BLaER1 treated with 17β-estradiol and CSF1 and Interleukin-3, amounts not matched to agents 10 nM and 100 nM (cell line): Measurements from ENCODE around the gene DAPP1.
"Not testable (repeated sequence)": the region's sequence is repeated elsewhere in the genome, so short reads cannot be mapped to it uniquely, and the experiment has no call there.

Experiments used
- H3K27ac ChIP-seq, 11 experiments: shearing (Covaris generic); formaldehyde crosslinking; 2 replicates each; pipeline ENCODE4 v1.8.1; 2022
- H3K27me3 ChIP-seq, 11 experiments: shearing (Covaris generic); formaldehyde crosslinking; 2 replicates each; pipeline ENCODE4 v1.8.1; 2022
- H3K36me3 ChIP-seq, 11 experiments: shearing (Covaris generic); formaldehyde crosslinking; 2 replicates each; pipeline ENCODE4 v1.8.1; 2022
- H3K4me1 ChIP-seq, 10 experiments: shearing (Covaris generic); formaldehyde crosslinking; 2 replicates each; pipeline ENCODE4 v1.8.1; 2022
- H3K4me2 ChIP-seq, 11 experiments: shearing (Covaris generic); formaldehyde crosslinking; 2 replicates each; pipeline ENCODE4 v1.8.1; 2022
- H3K4me3 ChIP-seq, 10 experiments: shearing (Covaris generic); formaldehyde crosslinking; 2 replicates each; pipeline ENCODE4 v1.8.1; 2022
- H3K9ac ChIP-seq, 11 experiments: shearing (Covaris generic); formaldehyde crosslinking; 2 replicates each; pipeline ENCODE4 v1.8.1; 2022
- H3K9me3 ChIP-seq, 11 experiments: shearing (Covaris generic); formaldehyde crosslinking; replicated peaks in 1 of 11; 2 replicates each; pipeline ENCODE4 v1.8.1; 2022
- H4K20me1 ChIP-seq, 11 experiments: shearing (Covaris generic); formaldehyde crosslinking; 2 replicates each; pipeline ENCODE4 v1.8.1; 2022
- Cebpa-rat ChIP-seq, 11 experiments: shearing (Covaris generic); IDR thresholded peaks; 2 replicates each; pipeline ENCODE4 v1.8.1; 2022

DAPP1 gene

DNA sequence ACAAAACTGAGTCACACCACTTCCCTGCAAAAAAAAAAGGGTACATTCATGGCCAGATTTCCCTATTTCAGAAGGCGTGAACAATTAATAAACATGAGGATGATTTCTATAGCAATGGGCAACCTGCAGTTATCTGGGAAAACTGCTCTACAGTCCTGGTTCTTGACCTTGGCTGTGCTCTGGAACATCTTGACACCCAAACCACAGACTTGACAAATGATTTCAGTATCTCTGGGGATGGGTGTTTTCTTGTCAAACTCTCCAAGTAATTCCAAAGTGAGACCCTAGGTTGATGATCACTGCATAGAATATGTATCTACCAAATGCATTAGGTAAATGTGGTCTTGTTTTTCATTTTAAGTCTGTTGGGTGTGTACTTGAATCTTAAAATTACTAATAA lies 2.0 kb downstream of the DAPP1 start:
- H3K36me3 ChIP-seq = peaks cover 0 to 3% (median 0%) of the 10 kb centered on the region in 11 experiments; a peak in 1 of 22 replicates
- no peaks in the 10 kb centered on the region for H3K9me3 ChIP-seq
- H3K4me2 ChIP-seq = peak overlapping the region in 4 of 11 experiments; percentile 76 to 95 (median 90); a peak in 7 of 22 replicates
- H3K9ac ChIP-seq = no peak overlapping the region
- TF ChIP-seq Cebpa-rat (IDR thresholded peaks at IDR 0.05) = no peak
- H3K27ac ChIP-seq = no peak overlapping the region
- peaks cover 0 to 18% (median 0%) of the 10 kb centered on the region in 11 experiments; a peak in 2 of 22 replicates for H4K20me1 ChIP-seq
- H3K27me3 ChIP-seq = no peaks in the 10 kb centered on the region
- H3K4me3 ChIP-seq = peak overlapping the region in 3 of 10 experiments; percentile 59 to 68 (median 66); a peak in 4 of 20 replicates
- H3K4me1 ChIP-seq = peaks cover 33 to 86% (median 43%) of the 10 kb centered on the region in 10 experiments

DNA sequence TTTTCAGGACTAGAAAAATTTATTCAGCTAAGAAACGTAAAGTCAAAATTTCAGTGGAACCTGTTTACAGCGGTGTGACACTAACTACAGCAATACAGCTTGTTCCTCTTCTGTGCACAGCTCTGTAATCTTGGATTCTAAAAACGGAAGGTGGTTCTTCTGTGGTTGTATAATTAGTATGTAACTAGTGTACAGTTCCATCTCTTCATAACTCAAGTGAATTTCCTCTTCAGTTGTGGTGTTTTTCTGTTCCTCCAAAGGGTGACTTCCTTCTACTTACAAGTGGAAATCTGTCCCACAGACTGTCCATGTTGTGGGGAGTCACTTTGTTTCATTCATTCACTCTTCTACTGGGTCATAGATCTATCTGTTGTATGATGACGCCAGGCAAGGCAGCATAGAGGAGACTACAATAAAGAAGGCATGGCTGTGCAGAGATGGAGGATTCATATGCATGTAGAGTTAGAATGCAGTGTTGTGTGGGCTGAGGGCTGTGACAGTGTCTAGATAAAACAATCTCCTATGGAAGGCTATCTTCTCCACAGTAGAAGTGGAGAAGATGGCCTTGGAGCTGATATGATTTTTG lies 5.4 kb downstream of the DAPP1 start:
- peak overlapping the region in 3 of 11 experiments; percentile 13 to 37 (median 16); a peak in 5 of 22 replicates for H3K27ac ChIP-seq
- TF ChIP-seq Cebpa-rat (IDR thresholded peaks at IDR 0.05) = no peak
- H3K36me3 ChIP-seq = peaks cover 0 to 27% (median 0%) of the 10 kb centered on the region in 11 experiments; a peak in 2 of 22 replicates
- H3K4me2 ChIP-seq = peak overlapping the region; percentile 50 to 93 (median 68)
- peaks cover 0 to 48% (median 0%) of the 10 kb centered on the region in 11 experiments; a peak in 2 of 22 replicates for H4K20me1 ChIP-seq
- no peaks in the 10 kb centered on the region for H3K27me3 ChIP-seq
- H3K4me1 ChIP-seq = peaks cover 23 to 79% (median 28%) of the 10 kb centered on the region in 10 experiments
- H3K9me3 ChIP-seq = no peaks in the 10 kb centered on the region
- no peak overlapping the region; a peak in 1 of 20 replicates for H3K4me3 ChIP-seq
- H3K9ac ChIP-seq = no peak overlapping the region

DNA sequence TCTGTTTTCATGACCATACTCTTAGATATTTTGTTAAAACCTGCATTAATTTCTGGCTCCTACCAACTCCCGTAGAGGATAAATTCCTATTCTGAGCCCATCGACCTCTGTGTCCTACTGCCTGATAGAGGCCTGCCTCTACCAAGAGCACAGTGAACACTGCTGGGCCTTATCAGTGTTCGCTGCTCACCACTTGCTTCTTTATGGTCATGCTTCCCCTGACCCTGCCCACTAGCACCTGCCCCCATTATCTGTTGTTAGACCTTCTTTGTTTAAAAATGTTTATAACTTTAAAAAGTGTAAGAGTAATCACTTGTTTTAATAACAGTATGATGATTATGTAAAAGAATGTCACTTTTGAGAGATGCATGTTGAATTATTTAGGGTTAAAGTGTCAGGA lies 6.1 kb downstream of the DAPP1 start:
- no peak for TF ChIP-seq Cebpa-rat (IDR thresholded peaks at IDR 0.05)
- H3K9ac ChIP-seq = no peak overlapping the region
- H4K20me1 ChIP-seq = peaks cover 0 to 54% (median 0%) of the 10 kb centered on the region in 11 experiments; a peak in 3 of 22 replicates
- H3K4me3 ChIP-seq = no peak overlapping the region
- H3K27ac ChIP-seq = peak overlapping the region in 2 of 11 experiments; percentile 2 to 16; a peak in 3 of 22 replicates
- peaks cover 0 to 27% (median 0%) of the 10 kb centered on the region in 11 experiments; a peak in 2 of 22 replicates for H3K36me3 ChIP-seq
- H3K4me2 ChIP-seq = peak overlapping the region in 10 of 11 experiments; percentile 50 to 93 (median 68); a peak in 16 of 22 replicates
- no peaks in the 10 kb centered on the region for H3K9me3 ChIP-seq
- H3K4me1 ChIP-seq = peaks cover 16 to 82% (median 21%) of the 10 kb centered on the region in 10 experiments
- no peaks in the 10 kb centered on the region for H3K27me3 ChIP-seq

DNA sequence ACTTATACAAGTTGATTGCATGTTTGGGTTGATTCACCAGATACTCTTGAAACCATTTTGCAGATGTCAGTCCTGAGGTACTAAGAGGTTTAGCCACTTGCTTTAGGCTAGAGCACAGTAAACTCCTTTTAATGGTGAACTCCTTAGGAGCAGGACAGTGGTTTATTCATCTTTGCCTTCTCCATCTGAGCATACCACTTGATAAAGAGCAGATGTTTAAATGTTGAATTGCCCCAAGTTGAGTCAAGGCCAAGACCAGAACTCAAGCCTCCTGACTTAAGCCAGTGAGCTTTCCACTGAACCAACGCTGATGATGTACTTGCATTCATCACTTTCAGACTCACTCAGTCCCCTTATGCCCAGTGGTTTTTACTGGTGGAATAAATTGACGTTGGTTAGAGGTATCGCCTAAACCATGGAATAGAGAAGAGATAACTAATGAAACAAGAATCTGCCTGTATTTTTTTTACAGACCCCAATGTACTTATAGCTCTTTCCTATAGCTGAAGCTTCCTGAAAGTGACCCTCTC lies 7.5 kb downstream of the DAPP1 start:
- Histone ChIP-seq H3K36me3 (peaks cover 0 to 27% (median 0%) of the 10 kb centered on the region in 11 experiments; a peak in 2 of 22 replicates), H4K20me1 (peaks cover 0 to 66% (median 0%) of the 10 kb centered on the region in 11 experiments; a peak in 3 of 22 replicates), H3K27me3 (no peaks in the 10 kb centered on the region), H3K4me3 (no peak overlapping the region), H3K4me2 (peak overlapping the region in 3 of 11 experiments; percentile 62 to 79 (median 70); a peak in 6 of 22 replicates), H3K27ac (no peak overlapping the region), H3K9ac (no peak overlapping the region), H3K4me1 (peaks cover 16 to 71% (median 20%) of the 10 kb centered on the region in 10 experiments), H3K9me3 (no peaks in the 10 kb centered on the region)
- TF ChIP-seq Cebpa-rat (IDR thresholded peaks at IDR 0.05) = no peak

DNA sequence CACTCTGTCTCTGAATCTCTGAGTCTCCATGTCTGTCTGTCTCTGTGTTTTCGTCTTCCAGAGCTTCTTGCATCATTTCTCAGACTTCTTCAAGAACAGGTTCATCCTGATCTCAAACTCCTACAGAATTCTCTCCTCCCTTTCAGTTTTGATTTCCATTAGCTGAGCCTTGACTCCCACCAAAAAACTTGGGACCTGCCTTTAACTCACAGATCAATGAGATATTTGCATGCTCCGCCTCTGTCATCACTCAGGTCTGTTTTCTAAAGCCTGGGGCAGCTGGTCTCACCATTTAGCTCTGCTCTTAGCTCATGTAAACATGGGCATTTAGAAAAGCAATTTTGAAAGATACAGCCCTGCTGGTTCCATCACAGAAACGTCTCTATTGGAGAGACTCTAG lies 8.6 kb downstream of the DAPP1 start:
- Histone ChIP-seq H3K27ac (no peak overlapping the region), H3K4me2 (no peak overlapping the region), H3K27me3 (no peaks in the 10 kb centered on the region), H4K20me1 (peaks cover 0 to 76% (median 0%) of the 10 kb centered on the region in 11 experiments; a peak in 3 of 22 replicates), H3K4me3 (no peak overlapping the region), H3K9ac (no peak overlapping the region), H3K9me3 (no peaks in the 10 kb centered on the region), H3K4me1 (peaks cover 16 to 60% (median 20%) of the 10 kb centered on the region in 10 experiments), H3K36me3 (peaks cover 0 to 27% (median 0%) of the 10 kb centered on the region in 11 experiments; a peak in 2 of 22 replicates)
- TF ChIP-seq Cebpa-rat (IDR thresholded peaks at IDR 0.05) = no peak

DNA sequence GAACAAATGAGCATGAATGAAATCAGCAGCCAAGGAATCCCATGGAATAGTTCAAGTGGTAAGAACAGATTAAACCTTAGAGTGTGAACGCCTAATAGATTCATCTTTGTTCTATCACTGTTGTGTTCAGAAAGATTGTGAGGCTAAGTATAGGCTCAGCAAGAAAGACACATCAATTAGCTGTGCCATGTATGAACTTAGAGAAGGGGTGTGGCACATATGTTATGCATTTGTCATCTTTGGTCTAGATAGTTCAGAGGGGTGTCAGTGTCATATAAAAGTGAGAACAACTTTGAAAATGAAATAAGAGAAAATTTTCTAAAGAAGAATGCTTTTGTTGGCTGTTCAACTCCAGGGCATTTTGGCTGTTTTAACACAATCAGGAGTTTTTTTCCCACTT lies 9.4 kb downstream of the DAPP1 start:
- no peak overlapping the region for H3K4me3 ChIP-seq
- no peak overlapping the region for H3K4me2 ChIP-seq
- H3K9ac ChIP-seq = no peak overlapping the region
- no peak for TF ChIP-seq Cebpa-rat (IDR thresholded peaks at IDR 0.05)
- H3K4me1 ChIP-seq = peaks cover 15 to 52% (median 18%) of the 10 kb centered on the region in 10 experiments
- H3K27me3 ChIP-seq = no peaks in the 10 kb centered on the region
- no peak overlapping the region for H3K27ac ChIP-seq
- no peaks in the 10 kb centered on the region for H3K9me3 ChIP-seq
- peaks cover 0 to 78% (median 0%) of the 10 kb centered on the region in 11 experiments; a peak in 3 of 22 replicates for H4K20me1 ChIP-seq
- peaks cover 0 to 23% (median 0%) of the 10 kb centered on the region in 11 experiments; a peak in 2 of 22 replicates for H3K36me3 ChIP-seq

DNA sequence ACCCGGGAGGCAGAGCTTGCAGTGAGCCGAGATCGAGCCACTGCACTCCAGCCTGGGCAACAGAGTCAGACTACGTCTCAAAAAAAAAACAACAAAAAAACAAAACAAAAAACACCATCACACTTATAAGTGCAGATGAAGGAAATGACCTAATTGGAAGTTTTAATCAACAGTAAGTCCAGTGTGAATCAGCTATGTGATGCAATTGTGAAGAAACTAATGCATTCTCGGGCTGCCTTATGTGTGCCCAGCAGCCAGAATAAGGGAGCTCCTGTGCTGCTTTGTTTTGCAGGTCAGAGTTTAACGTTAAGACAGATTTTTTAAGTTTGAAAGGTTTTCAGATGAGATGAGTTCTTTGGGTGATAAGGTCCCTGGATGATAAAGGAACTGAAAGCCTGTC lies 10.8 kb downstream of the DAPP1 start:
- H3K4me3 ChIP-seq = no peak overlapping the region
- H3K27me3 ChIP-seq = no peaks in the 10 kb centered on the region
- no peak overlapping the region for H3K27ac ChIP-seq
- TF ChIP-seq Cebpa-rat (IDR thresholded peaks at IDR 0.05) = no peak
- H3K36me3 ChIP-seq = peaks cover 0 to 23% (median 0%) of the 10 kb centered on the region in 11 experiments; a peak in 2 of 22 replicates
- H3K9ac ChIP-seq = no peak overlapping the region
- H4K20me1 ChIP-seq = peaks cover 0 to 79% (median 0%) of the 10 kb centered on the region in 11 experiments; a peak in 4 of 22 replicates
- H3K4me1 ChIP-seq = peaks cover under 1 to 45% (median 3%) of the 10 kb centered on the region in 10 experiments; a peak in 17 of 20 replicates
- peak overlapping the region in 2 of 11 experiments; percentile 19 to 20; a peak in 2 of 22 replicates for H3K4me2 ChIP-seq
- H3K9me3 ChIP-seq = no peaks in the 10 kb centered on the region

DNA sequence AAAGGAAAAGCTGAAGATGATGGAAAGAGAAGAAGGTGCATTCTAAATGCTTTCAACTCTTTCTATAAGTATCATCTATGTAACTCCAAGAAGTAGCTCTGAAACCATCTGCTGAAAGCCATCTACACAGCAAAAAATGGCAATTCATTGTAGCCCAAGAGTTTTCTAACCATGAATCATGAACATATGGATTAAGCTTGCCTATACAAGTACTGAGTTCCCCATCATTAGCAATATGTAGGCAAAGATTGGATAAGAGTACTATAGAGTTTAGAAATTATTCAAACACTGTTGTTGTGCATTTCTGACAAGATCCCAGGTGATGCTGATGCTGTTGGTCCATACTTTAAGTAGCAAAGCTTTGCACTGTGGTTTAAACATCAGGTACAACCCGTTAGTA lies 11.2 kb downstream of the DAPP1 start:
- no peak overlapping the region for H3K27ac ChIP-seq
- H3K27me3 ChIP-seq = no peaks in the 10 kb centered on the region
- H3K4me3 ChIP-seq = no peak overlapping the region
- no peak overlapping the region for H3K9ac ChIP-seq
- no peak for TF ChIP-seq Cebpa-rat (IDR thresholded peaks at IDR 0.05)
- peaks cover 0 to 45% (median 0%) of the 10 kb centered on the region in 10 experiments; a peak in 8 of 20 replicates for H3K4me1 ChIP-seq
- peak overlapping the region in 2 of 11 experiments; percentile 19 to 20; a peak in 2 of 22 replicates for H3K4me2 ChIP-seq
- peaks cover 0 to 80% (median 0%) of the 10 kb centered on the region in 11 experiments; a peak in 4 of 22 replicates for H4K20me1 ChIP-seq
- H3K36me3 ChIP-seq = peaks cover 0 to 23% (median 0%) of the 10 kb centered on the region in 11 experiments; a peak in 2 of 22 replicates
- H3K9me3 ChIP-seq = no peaks in the 10 kb centered on the region

DNA sequence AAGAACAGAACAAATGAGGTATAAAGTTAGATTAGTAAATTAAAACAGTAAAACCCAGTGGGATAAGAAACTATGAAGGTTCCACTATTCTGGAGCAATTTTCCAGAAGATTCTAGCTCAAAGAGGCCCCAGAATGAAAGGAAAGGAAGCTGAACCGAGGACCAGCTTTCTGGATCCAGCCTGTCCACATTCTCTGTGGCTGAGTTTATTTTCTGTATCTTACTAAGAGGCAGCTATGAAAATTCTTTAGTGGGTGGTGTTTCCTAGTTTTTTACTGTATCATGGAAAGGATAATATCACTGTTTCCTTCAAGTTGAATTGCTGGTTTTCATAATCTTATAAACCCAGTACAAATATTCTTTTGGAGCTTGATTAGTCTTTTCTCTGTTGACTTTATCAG lies 11.8 kb downstream of the DAPP1 start:
- Histone ChIP-seq H3K4me3 (no peak overlapping the region), H3K4me2 (no peak overlapping the region), H3K9me3 (no peaks in the 10 kb centered on the region), H4K20me1 (peaks cover 0 to 86% (median 0%) of the 10 kb centered on the region in 11 experiments; a peak in 4 of 22 replicates), H3K27ac (no peak overlapping the region), H3K27me3 (no peaks in the 10 kb centered on the region), H3K9ac (no peak overlapping the region), H3K4me1 (peaks cover 0 to 40% (median 0%) of the 10 kb centered on the region in 10 experiments; a peak in 6 of 20 replicates), H3K36me3 (peaks cover 0 to 23% (median 0%) of the 10 kb centered on the region in 11 experiments; a peak in 2 of 22 replicates)
- no peak for TF ChIP-seq Cebpa-rat (IDR thresholded peaks at IDR 0.05)

DNA sequence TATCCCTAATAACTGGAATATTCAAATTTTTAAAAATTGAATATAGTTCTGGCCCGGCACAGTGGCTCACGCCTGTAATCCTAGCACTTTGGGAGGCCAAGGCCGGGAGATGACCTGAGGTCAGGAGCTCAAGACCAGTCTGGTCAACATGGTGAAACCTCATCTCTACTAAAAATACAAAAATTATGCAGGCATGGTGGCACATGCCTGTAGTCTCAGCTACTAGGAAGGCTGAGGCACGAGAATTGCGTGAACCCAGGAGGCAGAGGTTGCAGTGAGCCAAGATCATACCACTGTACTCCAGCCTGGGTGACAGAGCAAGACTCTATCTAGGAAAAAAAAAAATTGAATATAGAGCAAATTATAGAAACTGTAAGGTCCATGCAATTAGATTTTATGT lies 13.4 kb downstream of the DAPP1 start:
- not testable (repeated sequence) for H3K4me3 ChIP-seq, H3K9ac ChIP-seq, H3K27ac ChIP-seq, H3K9me3 ChIP-seq, H3K27me3 ChIP-seq, H3K4me2 ChIP-seq
- Histone ChIP-seq H3K36me3 (peaks cover 0 to 22% (median 0%) of the 10 kb centered on the region in 11 experiments; a peak in 2 of 22 replicates), H3K4me1 (peaks cover 0 to 29% (median 0%) of the 10 kb centered on the region in 10 experiments; a peak in 6 of 20 replicates), H4K20me1 (peaks cover 0 to 90% (median 0%) of the 10 kb centered on the region in 11 experiments; a peak in 4 of 22 replicates)
